Measurements from ENCODE around the gene CSRNP3. TPM values are rescaled to one million over a fixed set of nuclear protein-coding genes. Genes with fewer than 3 reads are reported as not detected.

CSRNP3 gene
- total RNA-seq, 1 experiment from 2014 or later: 39.5 TPM

DNA sequence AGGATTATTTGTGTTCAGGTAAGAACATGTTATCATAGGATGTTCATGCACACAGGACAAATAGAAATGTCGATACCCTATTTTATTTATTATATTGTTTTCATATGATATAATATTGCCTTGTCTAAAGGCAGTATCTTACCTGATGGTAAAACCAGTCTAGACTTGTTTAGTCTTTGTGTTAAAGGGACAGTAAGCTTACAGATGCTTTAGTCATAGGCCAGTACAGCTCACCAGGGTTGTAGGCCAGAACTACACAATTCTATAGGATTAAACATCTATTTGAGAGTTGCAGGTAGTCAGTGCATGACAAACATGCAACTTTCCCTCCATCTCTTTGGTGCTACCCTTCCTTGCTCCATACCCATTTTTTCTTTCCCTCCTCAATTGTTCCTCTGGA is 166.0 kb downstream of the CSRNP3 start:
- intact Hi-C loops (cut with micrococcal nuclease; ENCODE audit: unreplicated experiment): no loop called here
- Histone ChIP-seq H3K4me3 (ENCODE audit: low read depth, low read length, poor library complexity, severe bottlenecking) (no peak overlapping the region), H3K9me3 (ENCODE audit: low read depth, low read length, poor library complexity, severe bottlenecking) (no peaks in the 10 kb centered on the region), H3K27me3 (replicated peaks; ENCODE audit: insufficient read depth, low read depth, low read length, poor library complexity) (no peaks in the 10 kb centered on the region), H3K4me1 (ENCODE audit: insufficient read depth, low read length, poor library complexity, severe bottlenecking) (peaks cover 88% of the 10 kb centered on the region), H3K27ac (ENCODE audit: low read depth, low read length, poor library complexity, severe bottlenecking) (peak overlapping the region; percentile 63), H3K36me3 (ENCODE audit: insufficient read depth, low read length, poor library complexity, severe bottlenecking) (no peaks in the 10 kb centered on the region)
- no TSS peak for BruUV-seq (replicated peaks)
- CTCF ChIA-PET: no interaction called here
- POLR2A ChIA-PET (ENCODE audit: low non-redundant PET): interaction anchor here (0.6 to 0.7 kb wide), 3 partner anchors 11 to 164 kb away, joined by 3 to 4 read pairs (median 3); no protein-coding TSS in a partner anchor
- no peak for DNase-seq (ENCODE audit: low spot score)
- no peak for TF ChIP-seq EZH2 (IDR thresholded peaks at IDR 0.05; ENCODE audit: borderline replicate concordance, low read depth, low read length, poor library complexity, severe bottlenecking)

DNA sequence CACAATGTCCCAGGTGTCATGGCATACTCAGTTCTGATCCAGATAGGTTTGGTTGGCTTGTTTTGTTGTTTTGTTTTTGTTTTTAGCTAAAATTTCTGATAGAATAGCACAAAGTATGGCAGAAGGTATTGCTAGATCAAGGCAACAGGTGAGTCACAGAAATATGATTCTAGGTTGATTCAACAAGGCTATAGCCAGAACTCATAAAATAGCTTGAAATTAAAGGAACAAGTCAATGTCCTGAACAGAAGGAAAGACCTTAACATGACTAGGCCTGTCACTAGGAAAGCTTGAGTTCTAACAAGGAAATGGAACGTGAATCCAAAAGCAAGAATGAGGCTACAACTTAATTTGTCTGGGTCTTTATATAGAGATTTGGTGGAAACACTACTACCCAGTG is 167.5 kb downstream of the CSRNP3 start:
- no TSS peak for BruUV-seq (replicated peaks)
- H3K4me1 ChIP-seq (ENCODE audit: insufficient read depth, low read length, poor library complexity, severe bottlenecking): peaks cover 77% of the 10 kb centered on the region
- no peak for TF ChIP-seq EZH2 (IDR thresholded peaks at IDR 0.05; ENCODE audit: borderline replicate concordance, low read depth, low read length, poor library complexity, severe bottlenecking)
- TF ChIP-seq, protein P1, sequence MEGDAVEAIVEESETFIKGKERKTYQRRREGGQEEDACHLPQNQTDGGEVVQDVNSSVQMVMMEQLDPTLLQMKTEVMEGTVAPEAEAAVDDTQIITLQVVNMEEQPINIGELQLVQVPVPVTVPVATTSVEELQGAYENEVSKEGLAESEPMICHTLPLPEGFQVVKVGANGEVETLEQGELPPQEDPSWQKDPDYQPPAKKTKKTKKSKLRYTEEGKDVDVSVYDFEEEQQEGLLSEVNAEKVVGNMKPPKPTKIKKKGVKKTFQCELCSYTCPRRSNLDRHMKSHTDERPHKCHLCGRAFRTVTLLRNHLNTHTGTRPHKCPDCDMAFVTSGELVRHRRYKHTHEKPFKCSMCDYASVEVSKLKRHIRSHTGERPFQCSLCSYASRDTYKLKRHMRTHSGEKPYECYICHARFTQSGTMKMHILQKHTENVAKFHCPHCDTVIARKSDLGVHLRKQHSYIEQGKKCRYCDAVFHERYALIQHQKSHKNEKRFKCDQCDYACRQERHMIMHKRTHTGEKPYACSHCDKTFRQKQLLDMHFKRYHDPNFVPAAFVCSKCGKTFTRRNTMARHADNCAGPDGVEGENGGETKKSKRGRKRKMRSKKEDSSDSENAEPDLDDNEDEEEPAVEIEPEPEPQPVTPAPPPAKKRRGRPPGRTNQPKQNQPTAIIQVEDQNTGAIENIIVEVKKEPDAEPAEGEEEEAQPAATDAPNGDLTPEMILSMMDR (conservative IDR thresholded peaks at IDR 0.05; ENCODE audit: low read depth, low read length): no peak
- no peaks in the 10 kb centered on the region for H3K36me3 ChIP-seq (ENCODE audit: insufficient read depth, low read length, poor library complexity, severe bottlenecking)
- H3K9me3 ChIP-seq (ENCODE audit: low read depth, low read length, poor library complexity, severe bottlenecking): no peaks in the 10 kb centered on the region
- H3K4me3 ChIP-seq (ENCODE audit: low read depth, low read length, poor library complexity, severe bottlenecking): no peak overlapping the region
- no peaks in the 10 kb centered on the region for H3K27me3 ChIP-seq (replicated peaks; ENCODE audit: insufficient read depth, low read depth, low read length, poor library complexity)
- no peak overlapping the region for H3K27ac ChIP-seq (ENCODE audit: low read depth, low read length, poor library complexity, severe bottlenecking)
- DNase-seq (ENCODE audit: low spot score): no peak
- intact Hi-C loops (cut with micrococcal nuclease; ENCODE audit: unreplicated experiment): no loop called here
- POLR2A ChIA-PET (ENCODE audit: low non-redundant PET): no interaction called here
- CTCF ChIA-PET: no interaction called here

DNA sequence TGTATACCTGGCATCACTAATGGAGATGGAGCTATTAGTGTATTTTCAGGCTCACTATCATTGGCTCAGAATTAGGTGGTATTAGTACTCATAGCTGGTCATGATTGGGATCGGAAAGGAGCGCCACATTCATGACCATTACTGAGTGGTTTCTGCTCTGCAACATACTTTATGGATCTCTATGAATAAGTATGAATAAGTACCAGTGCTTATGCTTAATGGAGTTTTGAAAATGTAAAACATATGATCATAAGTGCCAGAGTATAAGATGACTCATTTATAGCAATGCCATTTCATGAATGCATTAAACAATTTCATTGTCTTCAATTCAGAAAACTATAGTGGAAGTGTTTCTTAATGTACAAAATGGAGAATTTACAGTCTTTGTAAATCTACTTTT is 167.9 kb downstream of the CSRNP3 start:
- H3K4me1 ChIP-seq (ENCODE audit: insufficient read depth, low read length, poor library complexity, severe bottlenecking): peaks cover 73% of the 10 kb centered on the region
- intact Hi-C loops (cut with micrococcal nuclease; ENCODE audit: unreplicated experiment): no loop called here
- no peaks in the 10 kb centered on the region for H3K9me3 ChIP-seq (ENCODE audit: low read depth, low read length, poor library complexity, severe bottlenecking)
- POLR2A ChIA-PET (ENCODE audit: low non-redundant PET): no interaction called here
- CTCF ChIA-PET: no interaction called here
- no peaks in the 10 kb centered on the region for H3K36me3 ChIP-seq (ENCODE audit: insufficient read depth, low read length, poor library complexity, severe bottlenecking)
- no peaks in the 10 kb centered on the region for H3K27me3 ChIP-seq (replicated peaks; ENCODE audit: insufficient read depth, low read depth, low read length, poor library complexity)
- no peak for DNase-seq (ENCODE audit: low spot score)
- no peak overlapping the region for H3K27ac ChIP-seq (ENCODE audit: low read depth, low read length, poor library complexity, severe bottlenecking)
- no TSS peak for BruUV-seq (replicated peaks)
- H3K4me3 ChIP-seq (ENCODE audit: low read depth, low read length, poor library complexity, severe bottlenecking): no peak overlapping the region
- no peak for TF ChIP-seq EZH2 (IDR thresholded peaks at IDR 0.05; ENCODE audit: borderline replicate concordance, low read depth, low read length, poor library complexity, severe bottlenecking)
- TF ChIP-seq, protein P1 (conservative IDR thresholded peaks at IDR 0.05; ENCODE audit: low read depth, low read length): no peak

DNA sequence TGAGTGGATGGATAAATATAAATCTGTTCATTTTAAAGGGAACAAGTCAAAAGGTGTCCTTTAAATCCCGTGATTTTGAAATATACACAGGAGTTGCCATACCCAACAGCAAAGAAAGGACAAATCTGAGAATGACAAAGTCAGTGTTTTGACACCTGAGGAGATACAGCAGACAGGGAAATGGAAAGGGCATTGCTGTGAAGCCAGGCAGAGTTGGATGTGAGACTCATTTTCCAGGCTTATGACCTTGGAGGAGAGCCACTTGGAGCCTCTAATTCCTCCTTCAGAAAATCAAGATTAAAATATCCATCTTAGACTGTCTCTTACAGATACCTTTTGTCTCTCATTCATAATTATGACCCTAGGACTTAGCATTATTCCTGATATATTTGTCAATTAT is 170.0 kb downstream of the CSRNP3 start:
- Histone ChIP-seq H3K9me3 (ENCODE audit: low read depth, low read length, poor library complexity, severe bottlenecking) (peaks cover 6% of the 10 kb centered on the region), H3K4me3 (ENCODE audit: low read depth, low read length, poor library complexity, severe bottlenecking) (no peak overlapping the region), H3K27ac (ENCODE audit: low read depth, low read length, poor library complexity, severe bottlenecking) (peak overlapping the region; percentile 10), H3K27me3 (replicated peaks; ENCODE audit: insufficient read depth, low read depth, low read length, poor library complexity) (no peaks in the 10 kb centered on the region), H3K36me3 (ENCODE audit: insufficient read depth, low read length, poor library complexity, severe bottlenecking) (peaks cover 7% of the 10 kb centered on the region), H3K4me1 (ENCODE audit: insufficient read depth, low read length, poor library complexity, severe bottlenecking) (peaks cover 52% of the 10 kb centered on the region)
- ChIA-PET POLR2A (ENCODE audit: low non-redundant PET) (no interaction called here), CTCF (no interaction called here)
- BruUV-seq (replicated peaks): no TSS peak
- intact Hi-C loops (cut with micrococcal nuclease; ENCODE audit: unreplicated experiment): no loop called here
- DNase-seq (ENCODE audit: low spot score): no peak
- TF ChIP-seq, protein P1 (conservative IDR thresholded peaks at IDR 0.05; ENCODE audit: low read depth, low read length): no peak
- TF ChIP-seq EZH2 (IDR thresholded peaks at IDR 0.05; ENCODE audit: borderline replicate concordance, low read depth, low read length, poor library complexity, severe bottlenecking): no peak
